Skin epidermis (tissue), 12 donors: ENCODE results near the gene MRPL40.

ENCODE experiments used
- H3K27ac ChIP-seq, 21 experiments: fragments of 200-600 bp; sonication (generic) in 11 of 21; one replicate each; pipeline ENCODE4 v1.5.0; 2020; ENCODE audit warnings: mild to moderate bottlenecking in 3 of 21, inconsistent platforms in 2 of 21, moderate library complexity in 2 of 21
- H3K4me3 ChIP-seq, 7 experiments: fragments of 200-600 bp; sonication (generic) in 2 of 7; one replicate each; pipeline ENCODE4 v1.5.0; 2020; ENCODE audit warnings: inconsistent platforms in 2 of 7, mild to moderate bottlenecking in 2 of 7, moderate library complexity in 1 of 7

Gene MRPL40

DNA sequence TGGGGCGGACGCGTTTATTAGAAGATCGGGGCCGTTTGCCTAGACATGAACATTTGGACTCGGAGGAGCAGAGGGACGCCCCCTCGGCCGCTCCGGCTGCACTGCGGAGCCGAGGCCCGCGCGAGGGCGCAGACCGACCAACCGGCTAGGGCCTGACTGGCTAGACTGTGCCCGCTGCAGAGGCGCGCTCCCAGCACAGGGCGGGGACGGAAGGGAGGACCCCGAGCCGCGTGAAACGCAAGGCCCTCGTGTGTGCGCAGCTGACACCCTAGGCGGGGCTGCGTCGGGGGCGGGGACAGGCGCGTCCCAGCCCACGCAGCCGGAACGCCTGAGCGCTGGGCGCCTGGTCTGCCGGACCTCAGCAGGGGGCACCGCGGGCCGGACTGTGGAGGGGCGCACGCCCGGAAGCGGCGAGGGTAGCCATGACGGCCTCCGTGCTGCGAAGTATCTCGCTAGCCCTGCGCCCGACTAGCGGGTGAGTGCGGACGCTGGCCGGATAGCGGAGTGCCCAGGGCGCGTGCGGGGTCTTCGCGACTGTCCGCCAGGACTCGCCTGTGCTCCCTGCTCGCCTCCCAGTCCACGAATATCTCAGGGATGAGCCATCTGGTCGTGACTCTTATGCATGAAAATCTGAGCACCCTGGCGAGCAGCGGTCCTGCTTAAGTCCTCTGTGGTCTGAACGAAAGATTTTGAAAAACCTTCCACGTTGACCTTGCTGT is at the start of gene MRPL40:
Gene MRPL40, plus strand, starts transcription at position 413 of the 719 bp plus-strand sequence. Its CDS starts 10 bp downstream, at position 423.
- Histone ChIP-seq H3K27ac (peak within 1 kb of the TSS; percentile 83 to 100 (median 97)), H3K4me3 (peak within 1 kb of the TSS; percentile 78 to 97 (median 88))

DNA sequence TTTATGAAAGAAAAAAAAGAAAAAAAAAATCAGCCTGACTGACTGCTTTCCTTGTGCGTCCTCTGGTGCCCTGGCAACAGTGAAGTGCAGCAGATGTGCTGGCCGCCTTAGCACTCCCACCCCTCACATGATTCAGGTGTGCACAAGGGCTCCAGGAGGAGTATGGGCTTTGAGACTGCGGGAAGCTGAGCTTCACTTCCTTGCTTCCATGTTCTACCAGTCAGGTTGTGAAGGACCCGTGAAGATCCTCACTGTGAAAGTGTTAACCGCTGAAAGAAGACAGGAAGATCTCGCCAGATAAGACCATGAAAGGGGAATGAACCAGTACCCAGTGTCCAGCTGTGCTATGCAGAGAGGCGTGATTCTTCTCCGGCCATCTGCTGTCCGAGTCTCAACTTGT is 49.1 kb upstream of the MRPL40 start:
- Histone ChIP-seq H3K27ac (no peak overlapping the region), H3K4me3 (no peak overlapping the region)

DNA sequence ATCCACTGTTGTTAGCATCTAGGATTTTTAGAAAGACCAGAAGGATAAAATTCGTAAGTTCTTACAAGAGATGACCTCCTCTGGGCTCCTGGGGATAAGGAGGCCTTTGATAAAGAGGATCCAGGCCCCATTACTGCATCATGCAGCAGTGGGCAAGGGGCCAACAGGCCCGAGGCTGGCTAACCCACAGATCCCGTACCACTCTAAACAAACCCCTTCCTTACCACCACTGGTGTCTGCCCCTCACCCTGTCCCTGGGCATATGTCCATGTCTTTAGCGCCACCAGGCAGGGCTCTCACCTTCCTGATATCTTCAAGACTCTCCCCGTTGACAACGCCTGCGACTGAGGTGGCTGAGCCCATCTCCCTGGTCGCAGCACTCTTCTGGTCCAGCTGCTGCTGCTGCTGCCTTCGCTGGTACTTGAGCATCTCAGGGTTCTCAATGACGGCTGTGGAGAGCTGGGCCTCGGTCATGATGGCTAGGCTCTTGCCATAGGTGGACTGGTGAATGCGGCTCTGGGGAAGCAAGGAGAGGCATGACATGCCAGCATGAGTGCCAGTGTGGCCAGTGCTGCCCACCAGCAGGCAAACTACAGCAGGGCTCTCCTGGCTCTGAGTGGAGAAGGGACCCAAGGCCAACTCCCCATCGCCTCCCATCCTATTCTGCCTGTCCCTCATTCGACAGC is 47.0 kb upstream of the MRPL40 start:
- H3K4me3 ChIP-seq = no peak overlapping the region
- no peak overlapping the region for H3K27ac ChIP-seq

DNA sequence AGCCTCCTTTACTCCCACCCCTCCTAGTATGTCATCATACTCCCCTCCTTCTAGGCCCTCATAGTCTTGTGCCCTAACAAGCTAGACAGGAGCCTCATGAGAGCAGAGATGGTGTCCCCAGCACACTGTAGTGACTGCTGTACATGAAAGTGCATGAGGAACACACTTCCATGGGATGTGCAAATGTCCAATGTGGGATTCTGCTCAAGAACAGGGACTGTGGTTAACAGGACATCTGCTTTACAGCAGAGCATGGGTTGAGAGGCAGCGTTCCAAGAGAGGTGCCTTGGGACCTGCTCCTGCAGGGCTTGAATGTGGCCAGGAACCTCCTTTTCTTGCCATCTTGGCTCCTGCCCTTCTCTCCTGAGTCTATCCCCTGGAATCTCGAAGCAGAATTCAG is 46.1 kb upstream of the MRPL40 start:
- H3K4me3 ChIP-seq = no peak overlapping the region
- H3K27ac ChIP-seq = no peak overlapping the region

DNA sequence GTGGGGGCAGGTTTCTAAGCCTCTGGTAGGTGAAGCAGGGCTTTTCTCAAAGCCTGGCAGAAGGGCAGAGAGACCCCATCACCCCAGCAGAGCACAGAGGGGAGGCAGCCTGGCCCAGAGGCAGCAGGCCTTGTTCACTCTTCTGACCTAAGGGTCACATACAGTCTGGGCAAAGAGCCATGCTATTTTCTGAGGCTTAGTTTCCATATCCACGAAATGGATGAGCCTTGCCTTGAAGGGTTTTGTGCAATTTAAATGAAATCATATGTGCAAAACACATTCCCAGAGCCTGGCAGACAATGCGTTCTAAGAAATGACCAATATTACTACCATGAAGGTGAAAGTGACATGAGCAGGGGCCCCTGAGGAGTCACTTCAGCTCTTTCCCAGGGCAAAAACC is 45.3 kb upstream of the MRPL40 start:
- no peak overlapping the region for H3K27ac ChIP-seq
- no peak overlapping the region for H3K4me3 ChIP-seq

DNA sequence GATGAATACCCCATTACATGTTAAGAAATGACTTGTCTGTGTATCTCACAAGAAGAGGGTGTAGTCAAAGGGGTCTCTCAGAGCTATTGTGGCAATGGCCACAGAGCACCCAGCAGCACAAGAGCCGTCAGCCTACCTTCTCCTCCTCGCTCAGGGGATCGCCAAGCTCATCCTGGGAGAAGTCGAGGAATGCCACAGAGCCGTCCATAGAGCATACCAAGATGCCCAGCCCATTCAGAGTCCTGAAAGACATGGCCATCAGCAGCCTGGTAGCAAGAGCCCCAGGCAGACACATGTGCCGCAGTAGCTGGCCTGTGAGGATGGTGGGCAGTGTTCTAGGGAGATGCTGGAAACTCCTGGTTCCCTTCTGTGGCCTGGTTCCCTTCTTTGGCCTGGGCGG is 44.8 kb upstream of the MRPL40 start:
- H3K4me3 ChIP-seq = no peak overlapping the region
- no peak overlapping the region for H3K27ac ChIP-seq

DNA sequence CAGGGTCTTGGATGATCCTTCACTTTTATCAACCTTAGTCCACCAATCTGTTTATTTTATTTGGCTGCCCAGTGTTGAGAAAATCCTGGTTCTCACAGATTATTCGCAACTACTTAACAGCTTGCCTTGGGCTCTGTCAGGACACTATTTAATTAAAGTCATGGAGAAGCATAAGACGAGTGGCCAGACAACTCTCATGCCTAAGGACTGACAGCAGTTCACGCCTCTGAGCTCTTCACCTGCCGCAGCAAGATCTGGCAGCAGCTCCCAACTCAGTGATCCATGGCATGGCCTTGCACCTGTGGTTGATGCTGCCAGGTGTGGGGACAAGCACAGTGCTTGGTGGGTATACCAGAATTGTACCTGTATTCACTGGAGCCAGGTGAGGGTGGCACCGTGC is 38.6 kb upstream of the MRPL40 start:
- H3K4me3 ChIP-seq = no peak overlapping the region
- no peak overlapping the region for H3K27ac ChIP-seq

DNA sequence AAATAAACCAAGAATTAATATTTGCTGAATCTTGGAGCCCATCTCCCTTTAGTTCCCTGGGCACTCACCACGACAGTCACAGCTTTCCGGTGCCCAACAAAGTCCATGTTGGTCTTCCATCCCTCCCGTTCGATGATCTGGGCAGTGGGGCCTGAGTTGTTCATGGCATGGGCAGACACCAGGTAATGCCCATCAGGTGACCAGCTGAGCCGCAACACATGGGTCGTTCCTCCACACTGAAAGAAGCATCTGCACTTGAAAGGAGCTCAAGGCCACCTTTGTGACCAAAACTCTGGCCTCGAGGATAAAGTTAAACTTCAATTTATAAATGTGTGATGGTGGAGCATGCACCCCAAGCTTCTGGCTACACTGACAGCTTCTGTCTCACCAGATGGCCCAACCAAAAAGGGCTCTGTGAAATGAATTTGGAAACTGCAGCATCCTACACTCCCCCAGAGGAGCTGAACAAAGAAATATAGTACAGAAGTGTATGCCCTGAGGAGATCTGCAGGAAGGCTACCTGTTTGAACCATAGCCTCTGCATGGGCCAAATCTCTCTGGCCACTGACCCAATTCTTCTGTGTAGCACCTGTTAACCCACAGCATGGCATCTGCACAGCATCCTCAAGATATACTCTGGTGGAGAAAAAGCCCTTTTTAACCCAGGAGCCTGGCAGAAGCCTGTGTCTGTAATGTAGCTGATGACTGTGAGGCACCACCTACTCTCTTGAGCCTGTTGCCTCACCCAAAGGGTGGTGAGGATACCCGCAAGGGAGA is 37.9 kb upstream of the MRPL40 start:
- Histone ChIP-seq H3K4me3 (no peak overlapping the region), H3K27ac (no peak overlapping the region)

DNA sequence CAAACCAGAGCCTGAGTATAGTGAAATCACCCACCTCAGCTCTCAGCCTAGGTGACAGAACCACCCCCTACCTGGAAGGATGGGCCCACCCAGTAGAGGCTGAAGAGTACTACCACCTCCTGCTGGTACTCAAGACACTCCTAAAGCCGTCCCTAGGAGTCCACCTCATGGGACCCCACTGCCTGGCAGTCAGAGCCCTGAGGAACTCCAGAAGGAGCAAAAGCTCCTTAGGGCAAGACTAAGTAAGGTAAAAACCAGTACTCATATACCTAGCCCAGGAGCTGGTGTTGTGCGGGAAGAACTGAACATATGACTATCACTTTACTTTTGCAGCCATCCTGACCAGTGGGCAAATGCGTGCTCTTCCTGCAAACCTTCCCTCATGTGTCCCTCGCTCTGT is 37.1 kb upstream of the MRPL40 start:
- Histone ChIP-seq H3K27ac (no peak overlapping the region), H3K4me3 (no peak overlapping the region)

DNA sequence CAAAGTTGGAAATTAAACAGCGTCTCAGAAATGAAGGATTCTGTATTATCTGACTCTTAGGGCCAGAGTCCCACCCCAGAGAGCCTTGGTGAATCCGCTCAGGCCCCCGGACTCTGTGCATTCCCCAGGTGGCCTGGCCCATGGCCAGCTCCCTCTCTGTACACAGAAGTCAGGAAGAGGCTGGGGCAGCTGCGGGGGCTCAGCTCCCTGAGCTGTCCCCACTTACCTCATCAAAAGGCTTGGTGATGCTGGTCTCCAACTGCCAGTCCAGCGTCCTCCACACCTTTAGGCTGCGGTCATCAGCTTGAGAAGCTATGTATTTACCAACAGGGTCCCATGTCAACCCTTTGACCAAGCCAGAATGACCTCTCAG is 35.8 kb upstream of the MRPL40 start:
- H3K4me3 ChIP-seq = no peak overlapping the region
- H3K27ac ChIP-seq = no peak overlapping the region

DNA sequence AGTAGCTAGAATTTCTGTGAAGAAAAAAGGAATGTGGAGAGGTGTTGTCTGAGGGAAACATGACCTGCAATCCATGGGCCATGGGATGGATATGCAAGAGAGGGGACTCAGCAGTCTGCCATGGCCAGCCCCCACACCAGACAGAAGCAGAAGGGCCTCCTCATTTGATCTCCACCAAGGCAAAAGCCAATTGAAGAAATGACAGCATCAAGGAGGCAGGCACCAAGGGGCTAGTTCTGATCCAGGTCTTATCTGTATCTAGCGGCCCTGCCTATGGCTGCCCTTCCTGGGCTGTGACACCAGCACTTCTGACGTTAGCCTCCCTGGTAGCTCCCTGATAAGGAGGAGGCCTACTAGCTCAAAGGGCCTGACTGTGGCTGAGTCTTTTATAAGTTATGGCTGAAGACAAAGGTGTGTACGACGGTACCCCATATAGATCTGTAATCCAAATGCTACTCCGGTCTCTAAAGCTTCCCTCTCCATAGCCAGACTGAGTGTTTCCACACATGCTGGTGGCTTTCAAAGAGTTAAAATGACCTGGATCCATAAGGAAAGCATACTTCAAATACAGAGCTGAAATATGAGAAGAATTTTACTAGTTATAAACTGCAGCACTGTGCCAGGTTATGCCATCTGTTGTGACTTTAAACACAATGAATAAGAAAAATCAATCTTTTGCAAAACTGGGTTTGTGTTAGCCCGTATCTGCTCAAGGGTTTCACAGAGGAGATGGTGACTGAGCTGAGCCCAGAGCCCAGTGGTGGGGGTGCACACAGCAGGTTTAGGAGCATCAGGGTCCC is 35.2 kb upstream of the MRPL40 start:
- Histone ChIP-seq H3K4me3 (no peak overlapping the region), H3K27ac (no peak overlapping the region)

DNA sequence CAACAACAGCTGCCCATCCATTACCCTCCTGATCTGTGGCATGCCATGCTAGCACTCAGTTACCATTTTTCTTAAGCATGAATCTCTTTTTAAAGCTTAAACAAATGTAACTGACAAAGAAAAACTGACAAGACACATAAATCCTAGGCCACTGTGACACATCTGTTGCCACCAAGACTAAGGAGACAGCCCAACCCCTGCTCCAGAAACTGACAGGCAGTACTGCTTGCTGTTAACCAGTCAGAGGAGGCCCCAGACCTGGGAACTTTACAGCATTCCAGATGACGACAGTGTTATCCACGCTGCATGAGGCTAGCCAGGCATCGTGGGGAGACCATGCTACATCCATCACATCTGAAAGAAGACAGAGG is 34.6 kb upstream of the MRPL40 start:
- no peak overlapping the region for H3K4me3 ChIP-seq
- H3K27ac ChIP-seq = no peak overlapping the region

DNA sequence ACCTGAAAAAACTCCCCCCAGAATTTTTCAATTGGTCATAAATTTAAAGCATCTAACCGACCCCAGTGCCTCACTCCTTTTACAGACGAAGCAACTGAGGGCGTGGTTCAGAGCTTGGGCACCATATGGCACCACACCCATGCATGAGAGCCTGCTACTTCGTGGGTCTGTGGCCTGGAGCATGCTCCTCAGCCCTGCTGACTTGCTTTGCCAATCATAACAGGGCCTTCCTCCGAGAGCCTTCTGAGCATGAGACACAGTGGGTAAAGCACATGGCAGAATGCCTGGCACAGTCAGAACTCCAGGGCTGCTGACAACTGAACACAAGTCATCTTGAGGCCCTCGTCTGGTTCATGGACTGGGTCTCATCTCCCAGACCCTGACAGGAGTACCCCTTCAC is 34.1 kb upstream of the MRPL40 start:
- H3K4me3 ChIP-seq = no peak overlapping the region
- H3K27ac ChIP-seq = no peak overlapping the region

DNA sequence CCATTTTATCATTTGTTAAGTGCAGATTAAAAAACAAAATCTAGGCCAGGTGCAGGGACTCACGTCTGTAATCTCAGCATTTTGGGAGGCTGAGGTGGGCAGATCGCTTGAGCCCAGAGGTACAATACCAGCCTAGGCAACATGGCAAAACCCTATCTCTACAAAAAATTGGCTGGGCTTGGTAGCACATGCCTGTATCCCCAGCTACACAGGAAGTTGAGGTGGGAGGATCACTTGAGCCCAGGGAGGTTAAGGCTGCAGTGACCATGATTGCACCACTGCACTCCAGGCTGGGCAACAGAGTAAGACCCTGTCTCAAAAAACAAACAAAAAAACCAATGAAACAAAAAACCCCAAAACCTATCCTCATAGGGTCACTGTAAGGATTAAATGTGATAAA is 33.7 kb upstream of the MRPL40 start:
- H3K4me3 ChIP-seq = no peak overlapping the region
- H3K27ac ChIP-seq = no peak overlapping the region

DNA sequence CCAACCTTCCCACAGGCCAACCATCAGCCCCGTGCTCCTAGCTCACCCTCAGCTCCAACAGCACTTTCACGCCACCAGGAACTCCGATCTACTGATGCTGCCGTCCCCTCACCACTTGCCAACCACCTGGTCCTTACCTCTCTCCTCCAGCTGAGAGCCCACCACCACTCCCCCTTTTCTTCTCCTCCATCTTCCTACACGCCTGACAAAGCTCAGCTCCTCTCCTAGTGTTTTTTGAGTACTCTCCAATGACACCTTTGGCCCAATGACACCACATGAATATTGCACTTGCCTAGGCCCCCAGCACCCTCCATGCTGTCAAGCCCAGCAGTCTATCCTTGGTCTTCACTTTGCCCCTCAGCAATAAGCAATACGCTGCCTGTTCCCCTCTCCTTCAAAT is 31.5 kb upstream of the MRPL40 start:
- Histone ChIP-seq H3K4me3 (no peak overlapping the region), H3K27ac (no peak overlapping the region)

DNA sequence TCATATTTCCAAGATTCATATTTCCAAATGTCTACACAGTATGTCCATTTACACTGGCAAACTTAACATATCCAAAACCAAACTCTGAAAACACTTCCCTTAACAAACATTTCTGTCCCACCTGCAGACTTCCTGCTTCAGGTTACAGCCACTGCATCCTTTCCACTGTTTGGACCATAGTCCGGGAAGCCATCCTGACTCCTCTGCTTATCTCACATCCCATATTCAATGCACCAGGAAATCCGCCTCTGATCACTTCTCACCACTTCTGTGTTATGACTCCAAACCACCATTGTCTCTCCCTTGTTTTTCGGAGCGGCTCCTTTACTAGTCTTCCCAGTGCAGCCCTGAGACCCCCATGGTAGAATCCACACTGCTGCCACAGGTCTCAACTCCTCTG is 30.9 kb upstream of the MRPL40 start:
- Histone ChIP-seq H3K27ac (no peak overlapping the region), H3K4me3 (no peak overlapping the region)

DNA sequence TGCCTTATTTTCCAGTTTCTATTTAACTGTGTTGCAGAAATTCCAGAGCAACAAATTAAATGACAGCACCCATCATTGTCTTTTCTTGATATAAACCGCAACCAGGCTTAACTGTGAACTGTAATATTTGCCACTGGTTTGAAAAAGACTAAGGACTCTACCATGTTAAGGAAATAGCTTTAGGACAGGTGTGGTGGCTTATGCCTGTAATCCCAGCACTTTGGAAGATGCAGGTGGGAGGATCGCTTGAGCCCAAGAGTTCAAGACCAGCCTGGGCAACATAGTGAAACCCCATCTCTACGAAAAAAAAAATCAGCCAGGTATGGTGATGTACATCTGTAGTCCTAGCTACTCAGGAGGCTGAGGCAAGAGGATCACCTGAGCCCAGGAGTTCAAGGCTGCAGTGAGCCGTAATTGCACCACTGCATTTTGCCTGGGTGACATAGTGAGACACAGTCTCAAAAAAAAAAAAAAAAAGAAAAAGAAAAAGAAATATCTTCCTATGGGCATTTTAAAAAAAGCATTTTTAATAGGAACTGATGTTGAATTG is 29.6 kb upstream of the MRPL40 start:
- Histone ChIP-seq H3K4me3 (no peak overlapping the region), H3K27ac (no peak overlapping the region)

DNA sequence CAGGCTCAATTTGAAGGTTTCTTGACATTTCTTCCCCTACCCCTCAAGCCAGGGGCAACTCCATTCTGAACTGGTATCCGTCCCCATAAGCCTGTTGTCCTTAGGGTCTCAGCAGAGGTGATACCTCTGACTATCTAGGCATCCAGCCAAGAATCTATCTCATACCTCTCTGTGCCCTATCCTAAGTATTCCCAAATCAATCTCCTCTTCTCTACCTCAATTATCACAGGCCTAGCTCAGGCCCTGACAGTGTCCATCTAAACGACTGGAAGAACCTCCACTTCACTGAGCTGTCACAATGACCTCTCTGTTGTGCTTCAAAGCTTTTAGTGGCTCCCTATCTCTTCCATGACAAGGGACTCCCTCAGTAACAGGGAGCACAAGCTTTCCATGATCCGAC is 27.7 kb upstream of the MRPL40 start:
- Histone ChIP-seq H3K4me3 (no peak overlapping the region), H3K27ac (no peak overlapping the region)

DNA sequence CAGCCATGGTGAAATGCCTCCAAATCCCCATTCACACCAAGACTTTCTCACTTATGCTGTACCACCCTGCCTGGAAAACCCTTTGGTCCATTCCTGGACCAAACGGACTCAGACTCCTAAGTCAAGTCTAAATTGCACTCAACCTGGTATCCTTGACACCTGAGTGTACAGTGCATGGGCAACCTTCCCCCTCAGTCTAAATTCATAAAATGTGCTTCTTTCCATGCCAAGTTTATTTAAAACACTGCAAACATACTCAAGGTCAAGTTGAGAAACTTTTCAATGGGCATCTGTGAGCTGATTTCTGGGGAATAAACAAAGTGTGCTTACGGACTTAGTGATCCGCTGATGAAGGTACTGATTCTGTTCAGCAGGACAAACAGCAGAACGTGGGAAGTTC is 27.2 kb upstream of the MRPL40 start:
- Histone ChIP-seq H3K27ac (no peak overlapping the region), H3K4me3 (no peak overlapping the region)

DNA sequence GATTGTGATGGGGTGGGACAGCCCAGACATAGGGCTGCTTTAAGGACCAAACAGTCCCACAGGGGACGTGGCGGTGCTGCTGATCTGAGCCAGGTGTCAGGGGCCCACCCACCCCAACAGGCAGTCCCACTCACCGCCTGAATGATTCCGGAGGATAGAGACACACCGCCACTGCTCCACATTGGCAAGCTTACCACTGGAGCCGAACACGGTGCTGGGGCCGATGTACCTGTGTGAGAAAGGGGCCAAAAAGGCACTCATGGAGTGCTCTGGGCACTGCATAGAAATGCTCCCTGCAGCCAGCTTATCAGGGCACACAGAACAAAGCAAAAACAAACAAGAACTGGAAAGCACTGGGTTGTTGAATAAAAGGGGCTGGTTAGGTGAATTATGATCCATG is 26.7 kb upstream of the MRPL40 start:
- Histone ChIP-seq H3K4me3 (no peak overlapping the region), H3K27ac (no peak overlapping the region)
